ENCODE data around the gene FIZ1. TPM values are rescaled to one million over a fixed set of nuclear protein-coding genes. Genes with fewer than 3 reads are reported as not detected.

Gene FIZ1
- total and polyA plus RNA-seq, 2 of the 4 experiments (the other 2 are of a cell fraction) = 1.3 to 5.9 TPM

DNA sequence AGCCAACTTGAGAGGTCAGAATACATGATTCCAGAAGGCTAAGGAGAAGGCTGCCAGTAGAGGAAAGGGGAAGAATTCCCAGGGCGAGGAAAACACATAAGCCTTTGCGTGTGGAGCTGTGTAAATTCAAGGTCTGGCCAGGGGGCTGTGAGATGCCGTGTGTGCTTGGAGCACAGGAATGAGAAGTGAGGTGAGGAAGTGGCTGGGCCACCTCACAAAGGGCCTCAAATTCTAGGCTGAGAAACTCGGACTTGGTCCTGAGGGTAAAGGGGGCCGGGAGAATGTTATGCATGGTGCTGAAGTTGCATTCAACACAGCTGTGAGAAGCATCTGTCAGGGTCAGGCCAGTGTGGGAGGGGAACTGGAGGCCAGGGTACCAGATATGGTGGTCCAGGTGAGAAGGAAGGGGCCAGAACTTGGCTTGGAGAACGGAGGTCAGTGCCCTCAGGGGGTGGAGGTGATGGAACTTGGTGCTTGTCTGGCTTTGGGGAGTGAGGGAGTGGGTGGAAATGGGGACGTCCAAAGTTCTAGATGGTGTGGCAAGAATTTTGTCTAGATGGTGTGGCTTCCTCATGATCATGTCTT lies 36.6 kb upstream of the FIZ1 start:
- in situ Hi-C loops (cut with MboI; ENCODE audit: low sequenced_read_pairs) = loop anchor here (25.0 kb wide), 2 partner anchors 349 to 524 kb away; partner anchors contain the start of genes BRSK1, HSPBP1 and PPP1R12C
- dilution Hi-C loops (cut with HindIII; ENCODE audit: low sequenced_read_pairs, unreplicated experiment) = no loop called here
- TF ChIP-seq RAD21 (IDR thresholded peaks at IDR 0.05; ENCODE audit: low read length) = no peak
- TF ChIP-seq, protein P1, sequence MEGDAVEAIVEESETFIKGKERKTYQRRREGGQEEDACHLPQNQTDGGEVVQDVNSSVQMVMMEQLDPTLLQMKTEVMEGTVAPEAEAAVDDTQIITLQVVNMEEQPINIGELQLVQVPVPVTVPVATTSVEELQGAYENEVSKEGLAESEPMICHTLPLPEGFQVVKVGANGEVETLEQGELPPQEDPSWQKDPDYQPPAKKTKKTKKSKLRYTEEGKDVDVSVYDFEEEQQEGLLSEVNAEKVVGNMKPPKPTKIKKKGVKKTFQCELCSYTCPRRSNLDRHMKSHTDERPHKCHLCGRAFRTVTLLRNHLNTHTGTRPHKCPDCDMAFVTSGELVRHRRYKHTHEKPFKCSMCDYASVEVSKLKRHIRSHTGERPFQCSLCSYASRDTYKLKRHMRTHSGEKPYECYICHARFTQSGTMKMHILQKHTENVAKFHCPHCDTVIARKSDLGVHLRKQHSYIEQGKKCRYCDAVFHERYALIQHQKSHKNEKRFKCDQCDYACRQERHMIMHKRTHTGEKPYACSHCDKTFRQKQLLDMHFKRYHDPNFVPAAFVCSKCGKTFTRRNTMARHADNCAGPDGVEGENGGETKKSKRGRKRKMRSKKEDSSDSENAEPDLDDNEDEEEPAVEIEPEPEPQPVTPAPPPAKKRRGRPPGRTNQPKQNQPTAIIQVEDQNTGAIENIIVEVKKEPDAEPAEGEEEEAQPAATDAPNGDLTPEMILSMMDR (conservative IDR thresholded peaks at IDR 0.05; ENCODE audit: low read depth, low read length) = no peak
- no peak for TF ChIP-seq FOS (IDR thresholded peaks at IDR 0.05; ENCODE audit: low read depth, low read length)
- no peak for TF ChIP-seq RFX5 (IDR thresholded peaks at IDR 0.05; ENCODE audit: low read depth, low read length)
- no peak for TF ChIP-seq MAZ (IDR thresholded peaks at IDR 0.05; ENCODE audit: borderline replicate concordance, low read depth, low read length)
- no peak for TF ChIP-seq USF2 (IDR thresholded peaks at IDR 0.05; ENCODE audit: low read depth, low read length)
- no peak for TF ChIP-seq MXI1 (IDR thresholded peaks at IDR 0.05; ENCODE audit: borderline replicate concordance, low read depth, low read length)
- no peak for TF ChIP-seq NFE2L2 (IDR thresholded peaks at IDR 0.05; ENCODE audit: low read depth, low read length)
- no peak for TF ChIP-seq POLR2A (IDR thresholded peaks at IDR 0.05; ENCODE audit: low read depth, low read length)
- no peak for TF ChIP-seq SMC3 (IDR thresholded peaks at IDR 0.05; ENCODE audit: low read depth, low read length)
- no peak for TF ChIP-seq BHLHE40 (IDR thresholded peaks at IDR 0.05; ENCODE audit: low read depth, low read length)
- no peak for TF ChIP-seq MAFK (IDR thresholded peaks at IDR 0.05; ENCODE audit: low read depth, low read length)
- TF ChIP-seq CHD1 (IDR thresholded peaks at IDR 0.05; ENCODE audit: low read depth, low read length) = no peak

More for the DNA sequence above, 36.6 kb upstream of the FIZ1 start:
- no peak for DNase-seq
- H3K4me2 ChIP-seq (ENCODE audit: low read depth, low read length) = peak overlapping the region; percentile 98
- no peak overlapping the region for H3K18ac ChIP-seq (ENCODE audit: low read depth, low read length)
- H3K23ac ChIP-seq (ENCODE audit: low read depth, low read length) = peak overlapping the region; percentile 38; the same call in 1 of the 2 replicates
- H3K9ac ChIP-seq (ENCODE audit: low read depth, low read length) = peak overlapping the region; percentile 98
- ATAC-seq (ENCODE audit: low read depth) = no peak
- no TSS peak for BruUV-seq (replicated peaks)
- 76% methylated on average over 6 of the region's 7 CpGs; no CpG with 5 or more reads in 1 of the 2 experiments for WGBS, 2 experiments (ENCODE audit: extremely low coverage in 2 of 2, insufficient read length in 1 of 2)
- H4K8ac ChIP-seq (ENCODE audit: low read depth in 2 of 2, low read length in 2 of 2) = peak overlapping the region; percentile 97 to 99; a peak in 3 of 4 replicates
- H4K91ac ChIP-seq (ENCODE audit: insufficient read depth, low read depth, low read length) = no peak overlapping the region
- H2BK120ac ChIP-seq (ENCODE audit: low read depth, low read length) = no peak overlapping the region
- intact Hi-C loops (cut with micrococcal nuclease) = loop anchor here (10.0 kb wide), 1 partner anchor 429 kb away; no protein-coding TSS in a partner anchor
- no peaks in the 10 kb centered on the region for H3K9me3 ChIP-seq (ENCODE audit: control insufficient read depth, insufficient read depth, low read length)
- peaks cover 4% of the 10 kb centered on the region; the same call in 1 of the 2 replicates for H3K36me3 ChIP-seq (ENCODE audit: control insufficient read depth, insufficient read depth, low read length)
- peaks cover 26 to 60% of the 10 kb centered on the region in 2 experiments for H3K79me1 ChIP-seq (ENCODE audit: low read depth in 1 of 2, low read length in 2 of 2)
- H3K9me1 ChIP-seq (ENCODE audit: insufficient read depth, low read length) = peaks cover 18% of the 10 kb centered on the region
- peak overlapping the region; percentile 92; the same call in 1 of the 2 replicates for H3K27ac ChIP-seq (ENCODE audit: insufficient read depth, low read length)
- H3K4me1 ChIP-seq (ENCODE audit: control insufficient read depth, insufficient read depth, low read length) = peaks cover 11% of the 10 kb centered on the region
- H4K5ac ChIP-seq (ENCODE audit: low read depth, low read length) = peak overlapping the region; percentile 98
- 0 out of 2 replicates have a peak, but pooled peaks cover 9% of the 10 kb centered on the region for H4K20me1 ChIP-seq (ENCODE audit: insufficient read depth, low read length)
- H2AK5ac ChIP-seq (ENCODE audit: low read depth, low read length) = peak overlapping the region; percentile 97; the same call in 1 of the 2 replicates
- peak overlapping the region; percentile 88 for H3K4me3 ChIP-seq (ENCODE audit: insufficient read depth, low read depth, low read length)
- no peak overlapping the region for H2BK15ac ChIP-seq (ENCODE audit: low read depth, low read length)
- H3K4ac ChIP-seq (ENCODE audit: low read depth, low read length) = peak overlapping the region; percentile 96
- H3K56ac ChIP-seq (ENCODE audit: extremely low read depth, insufficient read depth, low read length) = no peak overlapping the region
- H2AK9ac ChIP-seq (replicated peaks; ENCODE audit: low read depth, low read length, poor library complexity) = peak overlapping the region; percentile 81
- H2AFZ ChIP-seq (replicated peaks; ENCODE audit: low read length, poor library complexity) = no peak overlapping the region
- H3K27me3 ChIP-seq (ENCODE audit: control insufficient read depth, insufficient read depth, low read length) = no peaks in the 10 kb centered on the region
- ChIA-PET POLR2A (ENCODE audit: unreplicated experiment) (interaction anchor here (0.5 kb wide), 1 partner anchor 543 kb away, joined by 4 read pairs; no protein-coding TSS in a partner anchor), CTCF (interaction anchor here (0.6 to 1.6 kb wide), 2 partner anchors 17 to 18 kb away, joined by 3 to 4 read pairs; no protein-coding TSS in a partner anchor)
- H2BK5ac ChIP-seq (ENCODE audit: low read depth, low read length, poor library complexity, severe bottlenecking) = no peak overlapping the region
- peak overlapping the region; percentile 97 for H3K14ac ChIP-seq (replicated peaks; ENCODE audit: low read depth, low read length)
- no peak overlapping the region for H2BK20ac ChIP-seq (ENCODE audit: low read depth, low read length)
